IPS-15b (cell line): Measurements from ENCODE around the gene UNC13C.

Experiments
- H3K27me3 ChIP-seq: one replicate; pipeline ENCODE4 v1.6.1; 2013; ENCODE audit warnings: low read length; ENCODE audit not compliant: control insufficient read depth, insufficient read depth
- H3K36me3 ChIP-seq: one replicate; pipeline ENCODE4 v1.6.1; 2013; ENCODE audit warnings: low read length; ENCODE audit not compliant: control insufficient read depth, insufficient read depth
- H3K4me1 ChIP-seq: one replicate; pipeline ENCODE4 v1.6.1; 2013; ENCODE audit warnings: mild to moderate bottlenecking, low read length; ENCODE audit not compliant: control insufficient read depth, insufficient read depth
- H3K4me3 ChIP-seq: one replicate; pipeline ENCODE4 v1.5.1; 2013; ENCODE audit warnings: low read depth, low read length
- H3K9ac ChIP-seq: one replicate; pipeline ENCODE4 v1.6.1; 2013; ENCODE audit warnings: low read depth, mild to moderate bottlenecking, low read length
- H3K9me3 ChIP-seq: one replicate; pipeline ENCODE4 v1.6.1; 2013; ENCODE audit warnings: mild to moderate bottlenecking, low read length; ENCODE audit not compliant: control insufficient read depth, insufficient read depth

The UNC13C gene

DNA sequence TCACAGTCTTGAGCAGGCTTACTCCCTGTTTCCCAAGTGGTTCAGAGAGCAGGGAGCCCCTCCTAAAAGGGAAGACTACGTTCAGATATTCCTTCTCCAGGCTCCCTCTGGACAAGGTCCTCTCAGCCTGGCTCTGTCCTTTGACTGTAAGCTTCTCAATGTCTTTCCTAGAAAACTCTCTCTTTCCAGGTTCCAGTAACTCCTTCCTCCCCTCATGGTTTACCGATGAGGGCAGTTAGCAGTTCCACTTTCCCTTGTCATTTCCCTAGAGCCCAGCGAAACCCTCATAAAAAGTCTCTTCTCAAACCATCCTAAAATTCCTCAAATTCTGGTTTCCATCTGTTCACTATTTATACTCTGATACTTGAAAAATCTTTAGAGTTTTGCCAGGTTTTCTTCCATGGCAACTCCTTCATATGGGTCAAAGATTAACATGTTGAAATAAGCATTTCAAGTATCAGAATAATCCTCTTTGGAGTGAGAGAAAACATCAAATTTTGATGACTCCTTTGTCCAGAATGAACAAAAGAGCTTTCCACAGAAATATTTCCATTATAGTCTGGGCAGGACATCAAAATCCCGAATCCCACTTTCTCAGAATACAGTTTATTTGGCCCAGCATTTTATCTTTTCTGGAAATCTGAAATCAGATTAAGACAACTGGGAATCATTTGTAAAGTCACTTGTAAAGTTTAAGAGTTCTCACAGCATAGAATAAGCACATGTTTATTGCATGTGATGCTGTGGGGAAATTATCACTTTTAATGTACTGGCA, 599.4 kb downstream of the UNC13C start:
- Histone ChIP-seq H3K27me3 (no peaks in the 10 kb centered on the region), H3K4me1 (no peaks in the 10 kb centered on the region), H3K4me3 (no peak overlapping the region), H3K36me3 (no peaks in the 10 kb centered on the region), H3K9me3 (no peaks in the 10 kb centered on the region), H3K9ac (no peak overlapping the region)

- Histone ChIP-seq H3K9ac (no peak overlapping the region), H3K27me3 (no peaks in the 10 kb centered on the region)
Observed at GRCh38 chr15:54579855-54580254, 601.6 kb downstream of the UNC13C start.

GRCh38 chr15:54580643-54581042, 602.4 kb downstream of the UNC13C start:
- no peak overlapping the region for H3K9ac ChIP-seq
- H3K9me3 ChIP-seq = no peaks in the 10 kb centered on the region
- no peaks in the 10 kb centered on the region for H3K36me3 ChIP-seq
- H3K4me1 ChIP-seq = peaks cover 2% of the 10 kb centered on the region
- no peak overlapping the region for H3K4me3 ChIP-seq
- no peaks in the 10 kb centered on the region for H3K27me3 ChIP-seq

More at GRCh38 chr15:54579855-54580254, 601.6 kb downstream of the UNC13C start:
- Histone ChIP-seq H3K36me3 (no peaks in the 10 kb centered on the region), H3K9me3 (no peaks in the 10 kb centered on the region), H3K4me3 (no peak overlapping the region), H3K4me1 (peaks cover 2% of the 10 kb centered on the region)

DNA sequence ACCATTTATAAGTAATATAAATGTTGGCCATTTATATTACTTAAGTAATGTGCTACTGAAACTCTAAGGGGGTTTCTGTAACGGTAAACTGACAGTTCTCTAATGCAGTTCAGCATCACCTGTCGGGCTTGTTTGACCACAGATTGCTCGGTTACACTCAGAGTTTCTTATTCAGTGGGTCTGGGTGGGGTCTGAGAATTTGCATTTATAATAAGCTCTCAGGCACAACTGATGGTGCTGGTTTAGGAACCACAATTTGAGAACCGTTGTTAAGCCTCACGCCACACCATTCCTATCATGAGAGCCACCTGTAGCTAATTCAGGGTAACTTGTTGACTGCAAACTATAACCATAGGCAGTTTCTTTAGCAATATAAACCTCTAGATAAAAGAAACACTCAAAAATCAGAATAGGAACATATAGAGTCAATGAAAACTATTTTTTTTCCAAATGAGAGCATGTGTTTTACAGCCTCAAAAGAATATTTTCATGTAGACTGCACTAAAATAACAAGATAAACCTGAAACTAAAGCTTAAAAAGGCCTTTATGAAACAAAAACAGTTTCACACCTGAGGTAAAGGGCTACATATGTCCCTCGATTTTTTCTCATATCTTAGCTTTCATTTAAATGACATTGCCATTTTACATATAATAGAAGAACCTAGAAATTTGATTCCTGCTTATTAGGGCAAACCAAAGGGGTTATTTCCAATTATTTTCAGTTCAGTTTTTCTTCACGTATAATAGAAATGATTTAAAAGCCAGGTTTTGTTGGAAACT, 604.8 kb downstream of the UNC13C start:
- Histone ChIP-seq H3K4me1 (peaks cover 2% of the 10 kb centered on the region), H3K9ac (no peak overlapping the region), H3K27me3 (no peaks in the 10 kb centered on the region)

DNA sequence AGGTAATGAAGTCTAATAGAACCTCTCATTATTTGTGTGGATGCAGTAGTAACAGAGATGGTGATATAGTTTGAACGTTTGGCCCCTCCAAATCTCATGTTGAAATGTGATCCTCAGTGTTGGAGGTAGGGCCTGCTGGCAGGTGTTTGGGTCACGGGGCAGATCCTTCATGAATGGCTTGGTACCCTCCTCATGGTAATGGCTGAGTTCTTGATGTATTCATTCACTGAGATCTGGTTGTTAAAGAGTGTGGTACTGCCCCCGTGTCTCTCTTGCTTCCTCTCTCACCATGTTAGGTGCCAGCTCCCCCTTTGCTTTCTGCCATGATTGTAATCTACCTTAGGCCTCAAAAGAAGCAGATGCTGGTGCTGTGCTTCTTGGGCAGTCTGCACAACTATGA, 606.8 kb downstream of the UNC13C start:
- Histone ChIP-seq H3K9me3 (no peaks in the 10 kb centered on the region), H3K4me3 (no peak overlapping the region), H3K9ac (no peak overlapping the region), H3K36me3 (no peaks in the 10 kb centered on the region), H3K4me1 (peaks cover 2% of the 10 kb centered on the region), H3K27me3 (no peaks in the 10 kb centered on the region)

More for the DNA sequence above, 604.8 kb downstream of the UNC13C start:
- H3K9me3 ChIP-seq = no peaks in the 10 kb centered on the region
- H3K4me3 ChIP-seq = no peak overlapping the region
- H3K36me3 ChIP-seq = no peaks in the 10 kb centered on the region

DNA sequence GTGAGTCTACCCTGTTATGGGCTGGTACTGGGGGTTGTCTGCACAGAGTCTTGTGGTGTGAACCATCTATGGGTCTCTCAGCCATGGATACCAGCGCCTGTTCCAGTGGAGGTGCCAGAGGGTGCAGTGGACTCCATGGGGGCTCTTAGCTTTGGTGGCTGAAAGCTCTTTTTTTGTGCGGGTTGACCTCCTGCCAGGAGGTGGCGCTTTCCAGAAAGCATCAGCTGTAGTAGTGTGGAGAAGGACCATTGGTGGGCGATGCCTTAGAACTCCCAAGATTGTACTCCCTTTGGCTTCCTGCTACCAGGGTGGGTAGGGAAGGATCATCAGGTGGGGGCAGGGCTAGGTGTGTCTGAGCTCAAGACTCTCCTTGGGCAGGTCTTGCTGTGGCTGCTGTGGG, 615.9 kb downstream of the UNC13C start:
- Histone ChIP-seq H3K36me3 (no peaks in the 10 kb centered on the region), H3K9me3 (no peaks in the 10 kb centered on the region), H3K27me3 (no peaks in the 10 kb centered on the region), H3K9ac (no peak overlapping the region), H3K4me1 (no peaks in the 10 kb centered on the region), H3K4me3 (no peak overlapping the region)

DNA sequence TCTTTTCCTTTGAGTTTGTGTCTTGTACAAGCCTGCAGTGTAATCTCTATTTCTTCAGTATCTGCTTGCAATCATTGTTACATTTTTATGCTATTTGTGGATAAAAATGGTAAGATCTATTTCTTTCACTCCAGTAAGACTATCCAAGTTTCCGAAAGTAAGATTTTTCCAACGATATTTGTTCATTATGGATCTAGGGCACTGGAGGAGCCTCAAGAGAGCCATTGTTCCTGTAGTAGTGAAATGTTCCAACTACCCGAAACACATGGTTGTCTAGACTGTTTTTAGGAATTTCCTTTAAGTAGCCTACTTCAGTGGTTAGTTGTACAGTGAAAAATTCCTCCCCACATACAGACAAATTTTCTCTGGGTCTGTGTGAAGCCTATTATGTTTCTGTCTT, 621.1 kb downstream of the UNC13C start:
- H3K36me3 ChIP-seq = no peaks in the 10 kb centered on the region
- no peak overlapping the region for H3K4me3 ChIP-seq
- no peaks in the 10 kb centered on the region for H3K27me3 ChIP-seq
- H3K4me1 ChIP-seq = no peaks in the 10 kb centered on the region
- no peaks in the 10 kb centered on the region for H3K9me3 ChIP-seq
- H3K9ac ChIP-seq = no peak overlapping the region

- no peaks in the 10 kb centered on the region for H3K27me3 ChIP-seq
- no peak overlapping the region for H3K4me3 ChIP-seq
Observed at GRCh38 chr15:54605043-54605442, 626.8 kb downstream of the UNC13C start.

GRCh38 chr15:54605556-54605955, 627.3 kb downstream of the UNC13C start:
- H3K27me3 ChIP-seq = no peaks in the 10 kb centered on the region
- no peaks in the 10 kb centered on the region for H3K4me1 ChIP-seq
- H3K4me3 ChIP-seq = no peak overlapping the region
- H3K36me3 ChIP-seq = no peaks in the 10 kb centered on the region
- no peak overlapping the region for H3K9ac ChIP-seq
- H3K9me3 ChIP-seq = no peaks in the 10 kb centered on the region

More at GRCh38 chr15:54605043-54605442, 626.8 kb downstream of the UNC13C start:
- no peak overlapping the region for H3K9ac ChIP-seq
- H3K36me3 ChIP-seq = no peaks in the 10 kb centered on the region
- H3K4me1 ChIP-seq = no peaks in the 10 kb centered on the region
- no peaks in the 10 kb centered on the region for H3K9me3 ChIP-seq

- Histone ChIP-seq H3K9me3 (no peaks in the 10 kb centered on the region), H3K4me1 (no peaks in the 10 kb centered on the region), H3K27me3 (no peaks in the 10 kb centered on the region), H3K36me3 (no peaks in the 10 kb centered on the region), H3K9ac (no peak overlapping the region), H3K4me3 (no peak overlapping the region)
Observed at GRCh38 chr15:54608876-54609835, 630.9 kb downstream of the UNC13C start.

DNA sequence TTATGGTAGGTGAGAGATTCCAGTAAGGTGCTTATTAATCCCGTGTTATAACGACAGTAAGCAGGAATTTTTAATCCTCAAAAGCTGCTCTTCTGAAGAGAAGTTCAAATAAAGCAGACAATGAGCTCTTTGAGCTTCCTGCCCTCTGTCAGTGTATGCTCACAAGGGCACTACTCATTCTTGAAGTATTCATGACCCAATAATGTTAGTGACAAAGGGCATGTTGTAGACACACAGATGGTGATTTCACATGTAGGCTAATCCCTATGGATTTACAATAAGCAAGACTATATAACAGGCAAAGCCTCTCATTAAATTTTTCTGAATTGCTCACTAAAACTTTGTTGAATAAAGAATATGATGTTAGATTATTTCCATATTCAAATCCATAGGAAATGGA, 639.9 kb downstream of the UNC13C start:
- no peak overlapping the region for H3K4me3 ChIP-seq
- no peaks in the 10 kb centered on the region for H3K4me1 ChIP-seq
- H3K9ac ChIP-seq = no peak overlapping the region
- no peaks in the 10 kb centered on the region for H3K27me3 ChIP-seq
- H3K36me3 ChIP-seq = no peaks in the 10 kb centered on the region
- no peaks in the 10 kb centered on the region for H3K9me3 ChIP-seq
